ENCODE measurements around the gene HTR2C. TPM values are rescaled to one million over a fixed set of nuclear protein-coding genes. Genes with fewer than 3 reads are reported as not detected.

The HTR2C gene
- total RNA-seq, result not detected

DNA sequence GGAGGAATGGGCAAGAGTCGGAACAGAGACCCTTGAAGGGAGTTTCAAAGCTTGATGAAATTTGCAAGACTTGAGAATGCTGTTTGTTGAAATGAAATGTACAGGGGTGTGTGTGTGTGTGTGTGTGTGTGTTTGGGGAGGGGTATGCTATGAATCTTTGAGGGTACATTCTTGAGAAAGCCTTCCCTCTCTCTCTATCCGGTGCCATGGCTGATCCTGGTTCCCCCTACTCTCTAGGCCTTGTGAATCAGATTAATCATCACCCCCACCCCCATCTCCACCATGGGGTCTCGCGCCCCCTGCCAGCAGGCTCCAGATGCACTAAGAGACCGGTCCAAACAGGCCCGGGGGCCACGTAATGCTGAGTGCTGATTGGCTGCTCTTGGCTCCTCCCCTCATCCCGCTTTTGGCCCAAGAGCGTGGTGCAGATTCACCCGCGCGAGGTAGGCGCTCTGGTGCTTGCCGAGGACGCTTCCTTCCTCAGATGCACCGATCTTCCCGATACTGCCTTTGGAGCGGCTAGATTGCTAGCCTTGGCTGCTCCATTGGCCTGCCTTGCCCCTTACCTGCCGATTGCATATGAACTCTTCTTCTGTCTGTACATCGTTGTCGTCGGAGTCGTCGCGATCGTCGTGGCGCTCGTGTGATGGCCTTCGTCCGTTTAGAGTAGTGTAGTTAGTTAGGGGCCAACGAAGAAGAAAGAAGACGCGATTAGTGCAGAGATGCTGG is at the start of gene HTR2C:
HTR2C (plus strand) TSS at position 441 of the 729 bp plus-strand sequence. CDS start 142,851 bp downstream, outside the sequence.
- H3K36me3 ChIP-seq, result no peaks in the 10 kb centered on the region
- H3K27me3 ChIP-seq (replicated peaks; ENCODE audit: insufficient read depth), result no peaks in the 10 kb centered on the region
- H3K4me1 ChIP-seq (ENCODE audit: control insufficient read depth in 1 of 2, low read depth in 2 of 2), result peaks cover 0 to 6% of the 10 kb centered on the region in 2 donors
- DNase-seq (ENCODE audit: low spot score) (no peak), ATAC-seq (ENCODE audit: insufficient number of reproducible peaks, low FRiP score, low read depth) (no peak)
- peak within 1 kb of the TSS; percentile 52 for H3K4me3 ChIP-seq
- TF ChIP-seq, protein P1, sequence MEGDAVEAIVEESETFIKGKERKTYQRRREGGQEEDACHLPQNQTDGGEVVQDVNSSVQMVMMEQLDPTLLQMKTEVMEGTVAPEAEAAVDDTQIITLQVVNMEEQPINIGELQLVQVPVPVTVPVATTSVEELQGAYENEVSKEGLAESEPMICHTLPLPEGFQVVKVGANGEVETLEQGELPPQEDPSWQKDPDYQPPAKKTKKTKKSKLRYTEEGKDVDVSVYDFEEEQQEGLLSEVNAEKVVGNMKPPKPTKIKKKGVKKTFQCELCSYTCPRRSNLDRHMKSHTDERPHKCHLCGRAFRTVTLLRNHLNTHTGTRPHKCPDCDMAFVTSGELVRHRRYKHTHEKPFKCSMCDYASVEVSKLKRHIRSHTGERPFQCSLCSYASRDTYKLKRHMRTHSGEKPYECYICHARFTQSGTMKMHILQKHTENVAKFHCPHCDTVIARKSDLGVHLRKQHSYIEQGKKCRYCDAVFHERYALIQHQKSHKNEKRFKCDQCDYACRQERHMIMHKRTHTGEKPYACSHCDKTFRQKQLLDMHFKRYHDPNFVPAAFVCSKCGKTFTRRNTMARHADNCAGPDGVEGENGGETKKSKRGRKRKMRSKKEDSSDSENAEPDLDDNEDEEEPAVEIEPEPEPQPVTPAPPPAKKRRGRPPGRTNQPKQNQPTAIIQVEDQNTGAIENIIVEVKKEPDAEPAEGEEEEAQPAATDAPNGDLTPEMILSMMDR (IDR thresholded peaks at IDR 0.05), result no peak
- H3K27ac ChIP-seq, result no peak within 1 kb of the TSS
- no peaks in the 10 kb centered on the region for H3K9me3 ChIP-seq

GRCh38 chrX:114580336-114580735 is 3.5 kb upstream of the HTR2C start:
- no peak for DNase-seq (ENCODE audit: low spot score)
- Histone ChIP-seq H3K4me1 (ENCODE audit: control insufficient read depth in 1 of 2, low read depth in 2 of 2) (peaks cover 0 to 6% of the 10 kb centered on the region in 2 donors), H3K9me3 (no peaks in the 10 kb centered on the region), H3K27ac (no peak overlapping the region), H3K27me3 (replicated peaks; ENCODE audit: insufficient read depth) (no peaks in the 10 kb centered on the region), H3K36me3 (no peaks in the 10 kb centered on the region), H3K4me3 (no peak overlapping the region)
- TF ChIP-seq, protein P1 (IDR thresholded peaks at IDR 0.05), result no peak
- ATAC-seq (ENCODE audit: insufficient number of reproducible peaks, low FRiP score, low read depth), result no peak

- Histone ChIP-seq H3K4me1 (ENCODE audit: control insufficient read depth in 1 of 2, low read depth in 2 of 2) (peaks cover 0 to 6% of the 10 kb centered on the region in 2 donors), H3K4me3 (peak overlapping the region; percentile 49), H3K27me3 (replicated peaks; ENCODE audit: insufficient read depth) (no peaks in the 10 kb centered on the region), H3K9me3 (no peaks in the 10 kb centered on the region), H3K27ac (no peak overlapping the region), H3K36me3 (no peaks in the 10 kb centered on the region)
- DNase-seq (ENCODE audit: low spot score) (no peak), ATAC-seq (ENCODE audit: insufficient number of reproducible peaks, low FRiP score, low read depth) (no peak)
- TF ChIP-seq, protein P1 (IDR thresholded peaks at IDR 0.05), result no peak
Observed at GRCh38 chrX:114581528-114582263, 2.2 kb upstream of the HTR2C start.

- DNase-seq (ENCODE audit: low spot score) (no peak), ATAC-seq (ENCODE audit: insufficient number of reproducible peaks, low FRiP score, low read depth) (no peak)
- no peaks in the 10 kb centered on the region for H3K27me3 ChIP-seq (replicated peaks; ENCODE audit: insufficient read depth)
- H3K27ac ChIP-seq, result no peak overlapping the region
- H3K36me3 ChIP-seq, result no peaks in the 10 kb centered on the region
- peaks cover 0 to 6% of the 10 kb centered on the region in 2 donors for H3K4me1 ChIP-seq (ENCODE audit: control insufficient read depth in 1 of 2, low read depth in 2 of 2)
- TF ChIP-seq, protein P1 (IDR thresholded peaks at IDR 0.05), result no peak
- peak overlapping the region; percentile 49 for H3K4me3 ChIP-seq
- H3K9me3 ChIP-seq, result no peaks in the 10 kb centered on the region
Observed at GRCh38 chrX:114582264-114582632, 1.6 kb upstream of the HTR2C start.

DNA sequence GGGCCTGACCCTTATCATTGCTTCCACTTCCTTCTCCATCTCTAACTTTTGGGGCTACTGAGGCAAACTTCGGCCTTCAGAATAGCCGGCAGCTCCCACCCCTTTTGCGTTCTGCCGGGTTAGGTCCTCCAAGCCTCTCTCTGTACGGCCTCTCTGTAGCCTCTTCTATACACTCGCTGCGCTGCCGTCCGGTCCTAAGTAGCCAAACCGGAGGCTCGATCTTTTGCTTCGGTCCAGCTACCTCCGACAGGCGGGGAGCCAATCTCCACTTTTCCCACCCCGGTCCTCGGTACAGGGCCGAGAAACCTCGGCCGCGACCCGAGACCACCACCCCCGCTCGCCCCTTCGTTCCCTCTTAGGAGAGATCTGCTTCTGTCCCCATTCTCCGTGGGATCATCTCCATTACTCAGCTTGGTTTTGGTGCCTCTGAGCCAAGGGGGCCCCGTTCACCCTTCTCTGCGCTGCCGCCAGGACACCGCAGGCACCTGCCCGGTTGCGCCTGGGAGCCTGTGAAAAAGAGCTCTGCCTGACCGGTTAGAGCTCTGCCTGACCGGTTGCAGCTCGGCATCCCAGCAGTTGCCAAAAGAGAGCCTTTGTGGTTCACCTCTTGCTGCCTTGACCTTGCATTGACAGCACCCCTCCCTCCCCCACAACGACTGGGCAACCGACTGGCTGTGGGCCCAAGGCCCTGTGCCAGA is 1.0 kb upstream of the HTR2C start:
- Histone ChIP-seq H3K27me3 (replicated peaks; ENCODE audit: insufficient read depth) (no peaks in the 10 kb centered on the region), H3K9me3 (no peaks in the 10 kb centered on the region), H3K27ac (no peak overlapping the region), H3K4me1 (ENCODE audit: control insufficient read depth in 1 of 2, low read depth in 2 of 2) (peaks cover 0 to 6% of the 10 kb centered on the region in 2 donors), H3K36me3 (no peaks in the 10 kb centered on the region), H3K4me3 (no peak overlapping the region)
- TF ChIP-seq, protein P1 (IDR thresholded peaks at IDR 0.05), result no peak
- ATAC-seq (ENCODE audit: insufficient number of reproducible peaks, low FRiP score, low read depth) (no peak), DNase-seq (ENCODE audit: low spot score) (no peak)

All from thoracic aorta (tissue), 2 donors.